ENCODE results near the gene HAO1. TPM values are rescaled to one million over a fixed set of nuclear protein-coding genes. Genes with fewer than 3 reads are reported as not detected.

Gene HAO1
- total and polyA plus RNA-seq, 2 of the 13 experiments (the other 11 are each of a cell fraction or from before 2014, with no cell fraction given): 0.03 TPM; not detected in 1

DNA sequence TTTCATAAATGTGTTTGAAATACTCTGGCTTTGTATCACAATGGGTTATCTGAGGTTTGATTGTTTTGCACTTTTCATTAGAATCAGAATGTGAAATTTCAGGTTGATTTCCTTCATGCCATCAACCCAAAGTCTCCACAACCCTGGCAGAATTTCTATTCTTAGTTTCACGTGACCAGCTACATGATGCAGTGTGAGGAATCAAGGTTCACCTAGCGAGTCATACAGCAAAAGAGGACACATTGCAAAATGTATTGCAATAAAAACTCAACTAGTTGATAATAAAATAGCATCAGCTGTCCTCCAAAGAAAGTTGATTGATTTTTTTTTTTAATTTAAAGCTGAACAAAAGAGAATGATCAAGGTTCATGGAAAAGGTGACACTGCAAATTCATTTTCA lies 2.2 kb downstream of the HAO1 start:
- BruUV-seq (replicated peaks): no TSS peak
- intact Hi-C loops (cut with micrococcal nuclease; ENCODE audit: unreplicated experiment) (loop anchor here (10.0 kb wide), 1 partner anchor 1173 kb away; the partner anchor contains the start of gene BMP2), in situ Hi-C loops (cut with HindIII; ENCODE audit: extremely low pct_ligation_motif_present, low pct_unique_long_range_greater_than_20kb) (loop anchor here (10.0 kb wide), 1 partner anchor 787 kb away; no protein-coding TSS in a partner anchor)
- H3K27ac ChIP-seq (ENCODE audit: extremely low read length, insufficient read depth, low read length): no peak overlapping the region
- H3K4me3 ChIP-seq (replicated peaks in 1 of 3; ENCODE audit: insufficient read depth in 1 of 3, low read depth in 2 of 3, low read length in 3 of 3): no peak overlapping the region
- ChIA-PET CTCF (ENCODE audit: low intra/inter-chr PET ratio, low total read pairs) (interaction anchor here (3.1 kb wide), 1 partner anchor 784 kb away, joined by 33 read pairs; no protein-coding TSS in a partner anchor), POLR2A (no interaction called here)
- H3K79me2 ChIP-seq (ENCODE audit: insufficient read depth, low read length): no peaks in the 10 kb centered on the region
- ATAC-seq: no peak
- no peak overlapping the region for H3K9ac ChIP-seq (ENCODE audit: insufficient read depth, low read depth, low read length)
- DNase-seq (ENCODE audit: low spot score): no peak
- 4% methylated on average over 2 of the region's 2 CpGs for WGBS (ENCODE audit: low lambda C conversion rate)
- FAIRE-seq: no peak
- no peak for TF ChIP-seq ZNF20 (CRISPR knock-in tag; IDR thresholded peaks at IDR 0.05)
- TF ChIP-seq BHLHE40 (IDR thresholded peaks at IDR 0.05; ENCODE audit: low read length): peak; percentile 65; the same call in 1 of the 2 replicates
- TF ChIP-seq, protein P1, sequence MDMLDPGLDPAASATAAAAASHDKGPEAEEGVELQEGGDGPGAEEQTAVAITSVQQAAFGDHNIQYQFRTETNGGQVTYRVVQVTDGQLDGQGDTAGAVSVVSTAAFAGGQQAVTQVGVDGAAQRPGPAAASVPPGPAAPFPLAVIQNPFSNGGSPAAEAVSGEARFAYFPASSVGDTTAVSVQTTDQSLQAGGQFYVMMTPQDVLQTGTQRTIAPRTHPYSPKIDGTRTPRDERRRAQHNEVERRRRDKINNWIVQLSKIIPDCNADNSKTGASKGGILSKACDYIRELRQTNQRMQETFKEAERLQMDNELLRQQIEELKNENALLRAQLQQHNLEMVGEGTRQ (IDR thresholded peaks at IDR 0.05; ENCODE audit: low read depth, low read length): no peak
- TF ChIP-seq, protein P1 (CRISPR knock-in tag; IDR thresholded peaks at IDR 0.05; ENCODE audit: borderline replicate concordance): peak; percentile 33; the same call in 1 of the 2 replicates
- no peaks in the 10 kb centered on the region for H3K36me3 ChIP-seq (replicated peaks in 1 of 2; ENCODE audit: control insufficient read depth in 1 of 2, insufficient read depth in 2 of 2, low read length in 2 of 2)
- no peak overlapping the region for H2AFZ ChIP-seq (ENCODE audit: low read length)
- no peaks in the 10 kb centered on the region for H3K27me3 ChIP-seq (ENCODE audit: control insufficient read depth in 1 of 2, insufficient read depth in 2 of 2, low read length in 2 of 2)
- H3K9me3 ChIP-seq (ENCODE audit: low read length): peaks cover 6% of the 10 kb centered on the region
- no peak overlapping the region for H3K4me2 ChIP-seq (ENCODE audit: low read depth, low read length)
- H4K20me1 ChIP-seq (ENCODE audit: insufficient read depth, low read length): no peaks in the 10 kb centered on the region
- H3K4me1 ChIP-seq (ENCODE audit: insufficient read depth, low read length): peaks cover 23% of the 10 kb centered on the region

DNA sequence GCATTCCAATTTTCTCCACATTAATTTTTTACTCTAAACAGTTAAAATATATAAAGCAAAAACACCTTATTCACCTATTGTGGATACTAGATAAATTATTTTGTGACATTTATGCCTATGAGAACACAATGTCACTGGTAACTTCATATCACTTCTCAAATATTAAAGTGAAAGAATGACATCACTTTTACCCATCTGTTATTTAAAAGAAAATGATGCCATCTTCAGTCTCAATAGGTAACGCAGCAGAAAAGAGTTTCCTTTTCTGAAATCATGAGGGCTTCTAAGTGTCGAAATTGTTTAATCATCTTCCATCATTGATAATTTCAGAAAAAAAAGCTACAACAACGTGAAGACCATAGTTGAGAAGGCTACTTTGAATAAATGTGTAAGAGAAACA lies 2.9 kb downstream of the HAO1 start:
- DNase-seq (ENCODE audit: low spot score): no peak
- no peaks in the 10 kb centered on the region for H3K79me2 ChIP-seq (ENCODE audit: insufficient read depth, low read length)
- 60% methylated on average over 3 of the region's 3 CpGs for WGBS (ENCODE audit: low lambda C conversion rate)
- intact Hi-C loops (cut with micrococcal nuclease; ENCODE audit: unreplicated experiment) (loop anchor here (2.0 to 10.0 kb wide), 3 partner anchors 43 to 1173 kb away; partner anchors contain the start of gene BMP2), in situ Hi-C loops (cut with HindIII; ENCODE audit: extremely low pct_ligation_motif_present, low pct_unique_long_range_greater_than_20kb) (loop anchor here (10.0 kb wide), 1 partner anchor 787 kb away; no protein-coding TSS in a partner anchor)
- CTCF ChIA-PET (ENCODE audit: low intra/inter-chr PET ratio, low total read pairs): interaction anchor here (1.6 to 3.1 kb wide), 2 partner anchors 52 to 784 kb away, joined by 6 to 33 read pairs; no protein-coding TSS in a partner anchor
- no peak overlapping the region for H3K4me2 ChIP-seq (ENCODE audit: low read depth, low read length)
- H3K4me1 ChIP-seq (ENCODE audit: insufficient read depth, low read length): peaks cover 23% of the 10 kb centered on the region
- ATAC-seq: no peak
- BruUV-seq (replicated peaks): no TSS peak
- H3K4me3 ChIP-seq (replicated peaks in 1 of 3; ENCODE audit: insufficient read depth in 1 of 3, low read depth in 2 of 3, low read length in 3 of 3): no peak overlapping the region
- POLR2A ChIA-PET: no interaction called here
- no peak overlapping the region for H3K9ac ChIP-seq (ENCODE audit: insufficient read depth, low read depth, low read length)
- H3K27me3 ChIP-seq (ENCODE audit: control insufficient read depth in 1 of 2, insufficient read depth in 2 of 2, low read length in 2 of 2): no peaks in the 10 kb centered on the region
- FAIRE-seq: no peak
- no peak overlapping the region for H2AFZ ChIP-seq (ENCODE audit: low read length)
- H3K9me3 ChIP-seq (ENCODE audit: low read length): peaks cover 6% of the 10 kb centered on the region
- no peak overlapping the region for H3K27ac ChIP-seq (ENCODE audit: extremely low read length, insufficient read depth, low read length)
- TF ChIP-seq ZFP37 (CRISPR knock-in tag; IDR thresholded peaks at IDR 0.05; ENCODE audit: borderline replicate concordance): no peak
- TF ChIP-seq ATF7 (IDR thresholded peaks at IDR 0.05): peak; percentile 89
- no peak for TF ChIP-seq ATF7 (CRISPR knock-in tag; IDR thresholded peaks at IDR 0.05)
- no peaks in the 10 kb centered on the region for H4K20me1 ChIP-seq (ENCODE audit: insufficient read depth, low read length)
- no peaks in the 10 kb centered on the region for H3K36me3 ChIP-seq (replicated peaks in 1 of 2; ENCODE audit: control insufficient read depth in 1 of 2, insufficient read depth in 2 of 2, low read length in 2 of 2)
